Measurements from ENCODE around the gene GALNT9. TPM values are rescaled to one million over a fixed set of nuclear protein-coding genes. Genes with fewer than 3 reads are reported as not detected.

The GALNT9 gene
- total RNA-seq, 1 experiment from 2014 or later: 2.6 TPM

GRCh38 chr12:132171968-132172521, 157.3 kb downstream of the GALNT9 start:
- no peak for TF ChIP-seq ELF1 (IDR thresholded peaks at IDR 0.05; ENCODE audit: borderline replicate concordance, low read depth)
- Histone ChIP-seq H3K79me2 (ENCODE audit: insufficient read depth, low read length) (no peaks in the 10 kb centered on the region), H3K27ac (ENCODE audit: low read depth, low read length) (no peak overlapping the region), H3K4me2 (ENCODE audit: low read length) (no peak overlapping the region), H2AFZ (ENCODE audit: low read depth, low read length, poor library complexity, severe bottlenecking) (no peak overlapping the region), H3K27me3 (ENCODE audit: insufficient read depth, low read length) (no peaks in the 10 kb centered on the region), H3K9ac (ENCODE audit: low read length) (no peak overlapping the region), H3K9me3 (ENCODE audit: control insufficient read depth in 1 of 2, insufficient read depth in 1 of 2, low read depth in 1 of 2, low read length in 2 of 2) (no peaks in the 10 kb centered on the region), H3K4me1 (ENCODE audit: control insufficient read depth in 1 of 2, insufficient read depth in 2 of 2, low read length in 2 of 2) (no peaks in the 10 kb centered on the region), H3K9me2 (ENCODE audit: insufficient read depth) (no peaks in the 10 kb centered on the region), H3K36me3 (ENCODE audit: control insufficient read depth in 1 of 2, insufficient read depth in 2 of 2, low read length in 2 of 2) (no peaks in the 10 kb centered on the region), H4K20me1 (ENCODE audit: insufficient read depth) (no peaks in the 10 kb centered on the region), H3K4me3 (replicated peaks in 1 of 2; ENCODE audit: low read depth in 1 of 2, low read length in 2 of 2) (no peak overlapping the region)
- POLR2A ChIA-PET: no interaction called here
- BruUV-seq (replicated peaks): no TSS peak
- CTCF ChIA-PET: no interaction called here
- intact Hi-C loops (cut with micrococcal nuclease): no loop called here
- ATAC-seq (no peak), DNase-seq (ENCODE audit: low read depth, low spot score) (no peak)
- RAD21 ChIA-PET (ENCODE audit: low non-redundant PET in 1 of 2, low total read pairs in 2 of 2, uncharacterized antibody in 2 of 2, unreplicated experiment in 2 of 2): no interaction called here

GRCh38 chr12:132171293-132171967, 158.0 kb downstream of the GALNT9 start:
- ChIA-PET CTCF (no interaction called here), RAD21 (ENCODE audit: low non-redundant PET in 1 of 2, low total read pairs in 2 of 2, uncharacterized antibody in 2 of 2, unreplicated experiment in 2 of 2) (no interaction called here), POLR2A (no interaction called here)
- Histone ChIP-seq H4K20me1 (ENCODE audit: insufficient read depth) (no peaks in the 10 kb centered on the region), H3K9ac (ENCODE audit: low read length) (no peak overlapping the region), H3K9me2 (ENCODE audit: insufficient read depth) (no peaks in the 10 kb centered on the region), H2AFZ (ENCODE audit: low read depth, low read length, poor library complexity, severe bottlenecking) (no peak overlapping the region), H3K4me1 (ENCODE audit: control insufficient read depth in 1 of 2, insufficient read depth in 2 of 2, low read length in 2 of 2) (no peaks in the 10 kb centered on the region), H3K27me3 (ENCODE audit: insufficient read depth, low read length) (no peaks in the 10 kb centered on the region), H3K36me3 (ENCODE audit: control insufficient read depth in 1 of 2, insufficient read depth in 2 of 2, low read length in 2 of 2) (no peaks in the 10 kb centered on the region), H3K27ac (ENCODE audit: low read depth, low read length) (no peak overlapping the region), H3K79me2 (ENCODE audit: insufficient read depth, low read length) (no peaks in the 10 kb centered on the region), H3K4me3 (replicated peaks in 1 of 2; ENCODE audit: low read depth in 1 of 2, low read length in 2 of 2) (no peak overlapping the region), H3K9me3 (ENCODE audit: control insufficient read depth in 1 of 2, insufficient read depth in 1 of 2, low read depth in 1 of 2, low read length in 2 of 2) (no peaks in the 10 kb centered on the region), H3K4me2 (ENCODE audit: low read length) (no peak overlapping the region)
- ATAC-seq (no peak), DNase-seq (ENCODE audit: low read depth, low spot score) (no peak)
- BruUV-seq (replicated peaks): no TSS peak
- intact Hi-C loops (cut with micrococcal nuclease): no loop called here
- no peak for TF ChIP-seq EZH2 (IDR thresholded peaks at IDR 0.05)
- no peak for TF ChIP-seq CEBPB (IDR thresholded peaks at IDR 0.05; ENCODE audit: low read depth)
- TF ChIP-seq SIN3A (IDR thresholded peaks at IDR 0.05; ENCODE audit: low read depth): no peak
- no peak for TF ChIP-seq RAD21 (IDR thresholded peaks at IDR 0.05; ENCODE audit: low read depth)
- TF ChIP-seq ZNF274 (IDR thresholded peaks at IDR 0.05; ENCODE audit: low read depth, low read length): no peak
- no peak for TF ChIP-seq CBX3 (IDR thresholded peaks at IDR 0.05; ENCODE audit: low read depth)
- TF ChIP-seq POLR2A (IDR thresholded peaks at IDR 0.05; ENCODE audit: borderline replicate concordance, extremely low read depth, insufficient read depth, insufficient read length): no peak
- no peak for TF ChIP-seq EZH2phosphoT487 (IDR thresholded peaks at IDR 0.05; ENCODE audit: borderline replicate concordance)

All from HCT116 (cell line).